ENCODE measurements around the gene OR6A2. TPM values are rescaled to one million over a fixed set of nuclear protein-coding genes. Genes with fewer than 3 reads are reported as not detected.

The OR6A2 gene
- polyA plus RNA-seq, 3 donors, result not detected

DNA sequence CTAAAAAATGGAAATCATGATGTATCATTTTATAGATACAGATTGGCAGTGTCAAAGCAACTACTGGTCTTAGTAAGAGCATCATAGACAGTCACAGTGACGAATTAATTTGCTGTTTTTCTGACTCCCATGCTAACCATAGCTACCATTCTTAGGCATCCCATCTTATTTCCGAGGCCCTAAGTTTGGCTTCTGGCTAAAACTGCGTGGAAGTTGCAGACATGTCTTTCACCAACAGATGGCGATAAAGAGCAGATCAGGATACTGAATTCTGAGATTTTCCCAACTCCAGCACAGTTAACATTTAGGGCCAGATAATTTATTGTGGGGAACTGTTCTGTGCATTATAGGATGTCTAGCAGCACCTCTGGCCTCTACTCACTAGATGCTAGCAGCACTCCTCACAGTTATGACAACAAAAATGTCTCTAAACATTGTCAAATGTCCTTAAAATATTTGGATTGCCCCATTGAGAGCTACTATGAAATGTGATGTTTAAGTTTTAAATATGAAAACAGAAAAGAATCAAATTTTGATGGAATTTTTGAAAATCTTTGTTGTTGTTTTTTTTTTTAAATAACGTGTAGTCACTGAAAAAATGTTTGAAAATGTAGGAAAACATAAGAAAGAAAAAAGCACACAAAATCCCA, 44.1 kb downstream of the OR6A2 start:
- H3K27me3 Mint-ChIP-seq (ENCODE audit: low read depth in 3 of 3), result peaks cover 0 to 3% (median 0%) of the 10 kb centered on the region in 3 donors

DNA sequence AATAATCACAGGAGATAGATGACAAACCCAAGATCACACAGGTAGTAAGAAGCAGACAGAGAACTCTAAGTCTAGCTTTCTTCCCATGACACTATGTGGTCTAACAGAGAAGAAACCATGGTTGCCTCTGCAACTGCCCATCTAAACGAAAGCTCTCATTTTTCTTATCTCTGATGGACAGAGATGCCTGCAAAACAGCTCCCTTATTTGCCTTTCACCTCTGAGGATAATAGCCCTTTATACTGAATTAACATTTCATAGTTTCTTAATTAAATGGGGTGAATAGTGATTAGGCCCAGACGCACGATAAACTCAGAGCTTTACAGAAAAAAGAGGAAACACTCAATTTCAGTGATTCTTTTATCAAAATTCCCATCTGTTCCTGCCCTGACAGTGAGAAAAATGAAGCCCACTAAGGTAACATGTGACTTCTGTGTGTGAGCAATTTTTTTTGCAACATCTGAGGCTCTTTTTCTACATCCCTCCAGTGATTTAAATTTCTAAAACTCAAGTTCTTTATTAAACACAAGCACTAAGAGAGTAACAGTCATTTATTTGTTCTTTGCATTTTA, 52.3 kb downstream of the OR6A2 start:
- Histone ChIP-seq H3K9ac (ENCODE audit: insufficient read depth, low read length, poor library complexity, severe bottlenecking) (no peak overlapping the region), H2AFZ (ENCODE audit: insufficient read depth, low read depth, low read length, poor library complexity, severe bottlenecking) (peak overlapping the region; percentile 89), H3K9me3 (replicated peaks in 1 of 2; ENCODE audit: control insufficient read depth in 1 of 2, insufficient read depth in 1 of 2, low read length in 2 of 2) (no peaks in the 10 kb centered on the region), H3K27ac (ENCODE audit: low read depth in 1 of 2, low read length in 2 of 2) (peak overlapping the region in 1 of 2 donors; percentile 97), H3K79me2 (ENCODE audit: insufficient read depth, low read length) (peaks cover 32% of the 10 kb centered on the region), H3K4me2 (replicated peaks; ENCODE audit: extremely low read depth, low read length, poor library complexity, severe bottlenecking) (peak overlapping the region; percentile 91), H3K27me3 (ENCODE audit: control insufficient read depth in 2 of 2, insufficient read depth in 2 of 2, low read length in 2 of 2) (no peaks in the 10 kb centered on the region), H3K4me1 (ENCODE audit: control insufficient read depth in 1 of 2, insufficient read depth in 2 of 2, low read length in 2 of 2) (peaks cover 31 to 48% of the 10 kb centered on the region in 2 donors), H3K36me3 (replicated peaks in 1 of 2; ENCODE audit: control insufficient read depth in 1 of 2, insufficient read depth in 2 of 2, low read length in 2 of 2) (no peaks in the 10 kb centered on the region), H3K4me3 (replicated peaks in 1 of 3; ENCODE audit: low read depth in 2 of 3, low read length in 3 of 3) (peak overlapping the region in 1 of 3 experiments; percentile 87), H4K20me1 (ENCODE audit: insufficient read depth, low read length) (peaks cover 6% of the 10 kb centered on the region)
- no peak overlapping the region for H3K27ac Mint-ChIP-seq
- WGBS (ENCODE audit: insufficient coverage), result no CpG with 5 or more reads among the region's 3 CpGs
- intact Hi-C loops (cut with micrococcal nuclease), result no loop called here
- no peak for TF ChIP-seq CTCF (IDR thresholded peaks at IDR 0.05)
- H3K9me3 Mint-ChIP-seq, result peaks cover 0 to 6% (median 5%) of the 10 kb centered on the region in 7 donors
- H3K36me3 Mint-ChIP-seq, result peaks cover 3% of the 10 kb centered on the region in 2 donors
- H3K27me3 Mint-ChIP-seq (ENCODE audit: low read depth in 3 of 3), result no peaks in the 10 kb centered on the region
- H3K4me1 Mint-ChIP-seq, result no peaks in the 10 kb centered on the region
- no peak overlapping the region for H3K4me3 Mint-ChIP-seq
- DNase-seq, result no peak

More for the DNA sequence above, 44.1 kb downstream of the OR6A2 start:
- H3K36me3 ChIP-seq (replicated peaks in 1 of 2; ENCODE audit: control insufficient read depth in 1 of 2, insufficient read depth in 2 of 2, low read length in 2 of 2), result no peaks in the 10 kb centered on the region
- 11% methylated on average over 1 of the region's 5 CpGs for WGBS (ENCODE audit: insufficient coverage)
- no peak overlapping the region for H3K4me3 ChIP-seq (replicated peaks in 1 of 3; ENCODE audit: low read depth in 2 of 3, low read length in 3 of 3)
- intact Hi-C loops (cut with micrococcal nuclease), result loop anchor here in 1 of 2 donors (10.0 kb wide), 1 partner anchor 51 kb away; no protein-coding TSS in a partner anchor
- no peaks in the 10 kb centered on the region for H4K20me1 ChIP-seq (ENCODE audit: insufficient read depth, low read length)
- no peaks in the 10 kb centered on the region for H3K4me1 ChIP-seq (ENCODE audit: control insufficient read depth in 1 of 2, insufficient read depth in 2 of 2, low read length in 2 of 2)
- peak; percentile 90 for TF ChIP-seq CTCF (IDR thresholded peaks at IDR 0.05)
- no peaks in the 10 kb centered on the region for H3K4me1 Mint-ChIP-seq
- no peaks in the 10 kb centered on the region for H3K9me3 ChIP-seq (replicated peaks in 1 of 2; ENCODE audit: control insufficient read depth in 1 of 2, insufficient read depth in 1 of 2, low read length in 2 of 2)
- H3K4me3 Mint-ChIP-seq, result no peak overlapping the region
- no peak overlapping the region for H3K4me2 ChIP-seq (replicated peaks; ENCODE audit: extremely low read depth, low read length, poor library complexity, severe bottlenecking)
- no peaks in the 10 kb centered on the region for H3K27me3 ChIP-seq (ENCODE audit: control insufficient read depth in 2 of 2, insufficient read depth in 2 of 2, low read length in 2 of 2)
- no peaks in the 10 kb centered on the region for H3K36me3 Mint-ChIP-seq
- peaks cover 0 to 6% (median 4%) of the 10 kb centered on the region in 7 donors for H3K9me3 Mint-ChIP-seq
- no peak overlapping the region for H3K27ac ChIP-seq (ENCODE audit: low read depth in 1 of 2, low read length in 2 of 2)
- no peak overlapping the region for H2AFZ ChIP-seq (ENCODE audit: insufficient read depth, low read depth, low read length, poor library complexity, severe bottlenecking)
- no peak overlapping the region for H3K27ac Mint-ChIP-seq
- H3K9ac ChIP-seq (ENCODE audit: insufficient read depth, low read length, poor library complexity, severe bottlenecking), result no peak overlapping the region
- peak in 2 of 3 donors; percentile 37 to 45 for DNase-seq
- no peaks in the 10 kb centered on the region for H3K79me2 ChIP-seq (ENCODE audit: insufficient read depth, low read length)
